ENCODE data around the gene CREBBP.

The CREBBP gene

DNA sequence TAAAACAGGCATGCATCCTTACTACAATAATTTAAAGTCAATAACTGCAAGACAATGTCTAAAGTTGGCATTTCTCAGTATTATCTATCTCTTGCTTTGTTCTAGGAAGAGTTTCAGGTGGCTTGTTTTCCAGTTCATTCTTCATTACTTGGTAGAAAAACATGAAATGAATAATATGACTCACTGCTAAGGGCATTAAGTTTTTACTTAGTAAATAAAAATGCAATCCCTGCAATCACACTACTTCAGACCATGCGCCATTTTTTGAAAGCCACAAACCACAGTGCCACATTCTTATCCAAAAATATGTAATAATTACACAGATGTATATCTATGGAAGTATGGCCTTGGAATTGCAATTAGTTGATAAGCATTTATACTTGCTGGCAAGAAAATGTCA is 55.4 kb downstream of the CREBBP start:
- no peak for DNase-seq (ENCODE audit: low spot score)

DNA sequence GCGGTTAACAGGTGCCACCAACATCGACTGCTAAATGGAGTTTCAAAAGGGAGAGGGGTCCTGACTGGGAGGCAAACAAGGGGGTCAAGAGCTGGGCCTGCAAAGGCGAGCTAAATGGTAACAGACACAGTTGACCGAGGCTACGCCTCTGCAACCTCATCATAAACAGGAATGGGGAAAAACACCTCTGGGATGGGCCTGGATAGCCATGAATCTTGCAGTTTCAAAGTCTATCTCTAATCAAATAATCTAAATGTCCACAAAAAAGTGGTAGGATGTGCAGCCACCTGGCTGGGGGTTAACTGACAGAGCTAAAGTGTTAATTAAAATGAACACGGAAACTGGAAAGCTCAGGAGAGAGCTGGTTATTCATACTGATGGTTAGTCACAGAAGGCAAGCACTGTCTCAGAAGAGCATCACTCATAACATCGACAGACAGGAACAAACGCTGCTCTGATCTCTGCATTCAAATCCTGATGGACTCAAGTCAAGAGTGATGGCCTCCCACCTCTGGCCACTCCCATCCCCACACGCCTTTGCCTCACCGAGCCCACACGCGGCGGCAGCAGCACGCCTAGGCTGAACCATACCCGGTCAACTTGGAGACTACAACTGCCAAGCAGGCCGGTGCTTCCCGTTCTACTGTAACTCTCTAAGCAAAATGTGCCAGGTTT is 56.3 kb downstream of the CREBBP start:
- no peak for DNase-seq (ENCODE audit: low spot score)

DNA sequence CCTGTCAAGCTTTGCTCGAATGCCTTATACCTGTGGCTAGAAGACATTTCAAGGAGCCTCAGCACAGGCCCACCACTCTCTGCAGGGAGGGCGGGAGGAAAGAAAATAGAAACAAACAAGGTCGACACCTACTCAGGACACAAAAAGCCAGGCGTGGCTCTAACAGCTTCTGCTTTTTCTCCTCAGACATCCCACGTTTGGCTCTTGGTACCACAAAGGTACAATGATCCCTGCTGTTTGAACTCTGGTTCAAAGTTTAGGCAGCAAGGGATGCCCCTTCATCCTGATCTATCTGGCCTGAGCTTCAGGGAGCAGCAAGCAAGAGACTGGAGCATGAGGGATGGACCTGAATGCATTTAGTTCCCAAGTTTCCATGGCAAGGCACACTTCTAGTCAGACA is 57.1 kb downstream of the CREBBP start:
- no peak for DNase-seq (ENCODE audit: low spot score)

DNA sequence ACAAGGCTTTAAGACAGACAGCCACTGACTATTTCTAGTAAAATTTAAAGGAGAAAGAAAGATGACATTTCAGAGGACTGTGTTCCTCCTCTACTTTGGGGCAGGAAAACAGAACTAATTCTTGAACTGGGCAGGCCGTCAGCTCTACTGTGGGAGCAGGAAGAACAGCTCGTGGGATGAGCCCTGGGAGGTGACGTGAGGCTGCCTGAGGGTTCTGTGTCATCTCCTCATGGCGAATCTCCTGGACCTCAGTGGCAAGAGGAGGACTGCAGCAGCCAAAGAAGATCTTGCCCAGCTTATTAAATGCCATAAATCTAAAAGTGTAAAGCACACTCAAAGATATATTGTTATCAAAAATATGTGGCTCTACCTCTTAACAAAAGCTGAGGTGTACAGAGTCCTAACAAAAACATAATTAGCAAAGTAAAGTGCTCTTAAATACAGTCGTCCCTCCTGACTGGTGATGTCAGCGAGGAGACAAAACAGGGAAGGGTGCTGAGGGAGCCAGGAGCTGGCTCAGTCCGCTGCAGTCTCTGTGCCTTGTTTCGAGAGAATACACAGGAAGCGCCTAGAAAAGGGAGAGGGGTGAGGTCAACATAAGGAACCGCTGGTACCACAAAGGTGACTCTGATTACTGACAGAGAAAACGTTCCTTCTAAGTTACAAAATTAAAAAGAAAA is 58.0 kb downstream of the CREBBP start:
- DNase-seq (ENCODE audit: low spot score), result no peak

DNA sequence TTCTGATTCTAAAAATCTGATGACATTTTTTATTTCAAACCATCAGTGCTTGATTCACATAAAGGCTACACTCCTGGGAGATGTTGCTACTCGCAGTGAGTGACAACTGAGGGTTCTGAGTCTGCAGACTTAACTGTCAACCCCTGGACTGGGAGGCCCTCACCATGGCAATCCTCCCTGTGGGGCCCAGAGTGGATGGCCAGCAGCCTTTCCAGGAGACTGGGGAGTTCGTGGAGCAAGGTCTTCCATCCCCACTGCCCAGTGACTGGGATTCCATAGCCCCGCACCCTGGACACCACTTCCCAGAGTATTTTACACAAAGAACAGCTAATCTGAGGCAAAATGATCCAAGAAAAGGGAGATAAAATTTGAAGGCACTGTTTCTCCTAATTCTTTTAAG is 59.3 kb downstream of the CREBBP start:
- no peak for DNase-seq (ENCODE audit: low spot score)

DNA sequence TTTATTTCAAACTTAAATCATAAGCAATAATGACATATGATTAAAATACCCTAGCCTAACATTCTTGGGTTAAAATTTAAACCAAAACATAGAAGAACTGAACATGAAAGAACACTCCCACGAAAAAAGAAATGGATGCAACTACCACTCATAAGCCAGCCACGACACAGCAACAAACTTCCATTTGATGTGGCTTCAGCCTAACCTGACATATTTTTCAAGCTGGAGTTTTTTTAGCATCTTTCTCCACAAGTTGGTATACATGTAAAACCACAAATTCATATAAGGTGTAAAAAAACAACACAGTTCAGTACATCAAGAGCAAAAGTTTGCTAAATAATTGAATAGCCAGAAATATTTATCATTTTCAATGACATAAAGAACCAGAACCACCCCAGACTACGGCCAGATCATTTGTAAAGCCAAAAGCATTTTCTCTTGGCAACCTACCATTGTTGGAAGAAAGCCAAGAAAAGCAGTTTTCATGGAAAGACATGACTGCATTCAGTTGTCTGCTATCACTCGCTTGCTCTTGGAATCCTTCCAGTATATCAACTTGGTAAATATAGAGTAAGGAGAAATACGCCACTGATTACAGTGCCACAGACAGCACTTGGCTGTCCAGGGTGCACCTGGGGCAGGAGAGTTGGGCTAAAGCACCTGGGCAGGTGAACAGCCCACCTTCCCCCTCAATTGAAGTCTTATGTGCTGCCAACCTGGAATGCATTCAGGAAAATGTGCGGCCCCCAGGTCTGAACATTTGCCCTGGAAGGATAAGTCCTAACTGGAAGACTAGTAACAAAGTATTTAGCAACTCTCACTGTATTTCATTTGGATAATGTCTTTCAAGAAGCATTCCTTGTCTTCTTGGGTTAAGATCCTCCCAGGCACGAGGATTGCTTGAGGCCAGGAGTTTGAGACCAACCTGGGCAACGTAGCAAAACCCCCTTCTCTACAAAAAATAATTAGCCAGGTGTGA is 60.5 kb downstream of the CREBBP start:
- DNase-seq (ENCODE audit: low spot score), result no peak

DNA sequence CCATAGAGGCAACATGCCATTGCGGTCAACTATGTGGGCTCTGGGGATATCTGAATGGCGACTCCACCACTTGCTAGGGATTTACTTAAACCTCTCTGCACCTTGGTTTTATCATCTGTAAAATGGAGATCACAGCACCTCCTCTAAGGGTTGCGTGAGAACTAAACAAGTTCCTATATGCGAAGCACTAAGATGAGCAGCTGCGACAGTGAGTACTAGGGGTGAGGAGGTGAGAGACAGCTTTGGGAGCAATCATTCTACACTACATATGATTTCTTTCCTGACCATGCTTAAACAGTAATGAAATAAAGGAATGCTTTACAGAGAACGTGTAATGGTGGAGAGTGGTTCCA is 61.4 kb downstream of the CREBBP start:
- no peak for DNase-seq (ENCODE audit: low spot score)

DNA sequence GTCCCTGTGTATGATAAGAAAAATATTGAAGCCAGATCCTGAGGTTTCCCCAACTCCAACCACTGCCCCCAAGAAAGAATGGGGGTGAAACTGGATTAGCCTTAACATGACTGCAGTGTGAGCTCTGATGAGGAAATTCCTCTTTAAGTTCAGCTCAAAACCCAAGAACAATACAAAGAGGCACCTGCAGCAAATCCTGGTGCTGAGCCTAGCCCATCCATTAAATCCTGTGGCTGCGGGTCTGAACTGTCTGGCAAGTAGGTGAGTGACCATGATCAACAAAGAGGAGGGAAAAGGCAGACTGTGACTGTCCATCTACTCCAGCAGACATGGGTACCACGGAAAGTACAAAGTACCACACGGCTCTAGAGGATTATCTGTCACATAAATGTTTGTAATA is 64.2 kb downstream of the CREBBP start:
- DNase-seq (ENCODE audit: low spot score), result no peak

DNA sequence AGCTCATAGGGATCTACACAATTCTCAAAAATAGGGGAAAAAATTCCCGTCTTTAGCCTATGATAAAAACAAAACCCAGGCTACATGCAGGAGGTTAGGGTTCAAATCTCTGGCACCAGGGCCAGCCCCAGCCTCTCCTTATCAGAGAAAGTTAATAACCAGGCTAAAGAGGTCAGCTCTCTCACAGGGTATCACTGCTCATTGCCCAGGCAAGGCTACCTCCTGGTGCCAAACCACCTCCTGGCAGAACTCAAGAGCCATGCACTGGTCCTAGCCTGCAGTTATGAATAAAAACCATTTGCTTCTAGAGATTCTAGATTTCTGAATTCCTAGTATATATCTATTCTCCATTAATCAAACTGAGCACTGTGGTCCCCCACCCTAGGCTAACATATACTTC is 65.8 kb downstream of the CREBBP start:
- DNase-seq (ENCODE audit: low spot score), result no peak

DNA sequence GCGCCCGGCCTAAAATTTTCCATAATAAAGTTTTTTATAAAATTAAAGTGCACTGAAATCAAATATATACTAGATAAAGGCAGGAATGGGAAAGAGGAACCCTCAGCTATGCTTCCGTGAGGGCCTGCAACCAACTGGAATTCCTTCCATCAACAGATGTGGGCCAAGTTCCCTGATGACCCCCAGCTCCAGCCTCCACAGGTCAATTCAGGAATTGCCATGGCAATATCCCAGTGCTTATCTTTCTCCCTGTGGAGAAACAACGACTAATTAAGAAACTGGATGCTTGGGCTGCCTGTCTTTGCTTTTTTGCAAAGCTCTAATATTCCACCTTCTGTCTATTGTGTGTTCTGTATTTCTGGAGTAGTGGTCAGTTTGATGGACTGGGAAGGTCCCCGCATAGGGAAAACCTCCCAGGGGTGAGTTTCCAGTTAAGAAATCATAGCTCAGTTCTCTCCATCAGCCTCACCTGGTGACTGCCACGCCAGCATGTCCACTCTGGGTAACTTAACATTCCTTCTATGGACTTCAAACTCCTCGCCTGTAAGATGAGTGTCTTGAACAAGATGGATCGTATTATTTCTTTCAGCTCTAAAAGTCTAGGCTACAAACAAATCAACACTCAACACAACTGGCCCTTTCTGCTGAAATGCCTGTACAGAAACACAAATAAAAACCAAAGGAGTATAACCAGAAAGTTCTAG is 67.9 kb downstream of the CREBBP start:
- DNase-seq (ENCODE audit: low spot score), result no peak

DNA sequence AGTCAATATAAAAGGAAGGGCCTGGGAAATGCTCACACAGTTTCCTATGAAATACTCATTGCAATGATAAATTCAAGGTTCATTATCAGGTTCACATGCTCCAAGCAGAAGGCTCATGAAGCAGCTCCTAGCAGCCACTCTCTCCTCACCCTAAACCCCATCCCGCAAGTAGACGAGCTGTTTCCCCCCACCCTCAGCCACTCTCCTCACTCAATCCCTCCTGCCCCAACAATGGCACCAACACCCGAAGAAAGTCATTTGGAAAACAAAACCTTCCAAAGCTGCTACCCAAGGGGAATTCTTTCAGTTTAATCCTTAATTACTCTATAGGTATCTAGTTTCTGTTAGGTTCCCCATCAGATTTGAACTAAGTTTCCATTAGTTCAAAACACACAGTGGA is 69.7 kb downstream of the CREBBP start:
- DNase-seq (ENCODE audit: low spot score), result no peak

DNA sequence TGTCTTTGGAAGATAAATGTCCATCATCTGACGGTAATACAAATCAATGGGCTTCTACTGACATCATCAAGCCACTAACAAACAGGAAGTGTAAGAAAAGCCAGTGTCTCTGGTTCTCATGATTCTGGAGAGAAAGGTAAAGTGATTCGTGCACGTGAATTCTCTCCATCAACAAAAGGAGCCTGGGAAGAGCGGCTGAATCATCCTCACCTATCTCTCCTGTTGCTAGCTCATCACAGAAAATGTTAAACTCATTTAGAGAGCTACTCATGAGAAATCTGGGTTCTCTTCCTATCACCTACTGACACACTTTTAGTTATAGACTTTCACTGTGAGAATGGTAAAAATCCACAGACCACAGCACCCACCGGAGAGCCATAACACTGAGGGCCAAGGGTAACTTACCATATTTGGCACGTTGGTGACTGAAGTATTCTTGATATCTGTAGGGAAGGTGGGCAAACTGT is 70.3 kb downstream of the CREBBP start:
- DNase-seq (ENCODE audit: low spot score), result no peak

DNA sequence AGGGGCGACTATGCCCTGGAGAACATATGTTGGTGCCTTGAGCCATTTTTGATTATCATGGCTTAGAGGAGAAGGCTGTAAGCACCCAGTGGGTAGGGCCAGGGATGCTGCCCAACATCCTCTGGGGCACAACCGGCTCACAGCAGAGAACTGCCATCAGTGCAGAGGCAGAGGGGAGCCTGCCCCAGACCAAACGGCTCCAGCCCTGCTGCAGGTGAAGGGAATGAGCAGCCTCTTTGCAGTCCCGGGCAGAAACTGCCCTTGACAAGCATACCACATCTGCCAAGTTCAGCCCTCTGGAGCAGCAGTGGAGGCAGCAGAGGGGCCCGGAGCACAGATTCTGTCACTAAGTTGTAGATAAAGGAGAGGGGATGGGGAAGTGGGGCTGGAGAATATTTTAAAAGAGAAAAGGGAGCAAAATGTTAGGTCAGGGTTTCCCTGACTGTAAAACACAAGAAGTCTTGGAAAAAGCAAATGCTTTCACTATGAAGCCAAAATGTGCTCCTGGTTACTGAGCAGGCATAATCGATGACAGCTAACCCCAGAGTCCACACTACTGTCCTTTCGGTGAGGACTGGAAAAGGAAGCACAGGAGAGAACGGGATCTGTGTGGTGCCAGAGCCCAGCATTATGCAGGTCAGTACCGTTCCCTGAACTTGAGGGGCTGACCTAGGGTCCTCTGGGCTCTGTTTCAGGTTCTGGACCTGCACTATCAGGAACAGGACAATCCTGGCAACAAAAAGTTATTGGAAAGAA is 72.0 kb downstream of the CREBBP start:
- no peak for DNase-seq (ENCODE audit: low spot score)

DNA sequence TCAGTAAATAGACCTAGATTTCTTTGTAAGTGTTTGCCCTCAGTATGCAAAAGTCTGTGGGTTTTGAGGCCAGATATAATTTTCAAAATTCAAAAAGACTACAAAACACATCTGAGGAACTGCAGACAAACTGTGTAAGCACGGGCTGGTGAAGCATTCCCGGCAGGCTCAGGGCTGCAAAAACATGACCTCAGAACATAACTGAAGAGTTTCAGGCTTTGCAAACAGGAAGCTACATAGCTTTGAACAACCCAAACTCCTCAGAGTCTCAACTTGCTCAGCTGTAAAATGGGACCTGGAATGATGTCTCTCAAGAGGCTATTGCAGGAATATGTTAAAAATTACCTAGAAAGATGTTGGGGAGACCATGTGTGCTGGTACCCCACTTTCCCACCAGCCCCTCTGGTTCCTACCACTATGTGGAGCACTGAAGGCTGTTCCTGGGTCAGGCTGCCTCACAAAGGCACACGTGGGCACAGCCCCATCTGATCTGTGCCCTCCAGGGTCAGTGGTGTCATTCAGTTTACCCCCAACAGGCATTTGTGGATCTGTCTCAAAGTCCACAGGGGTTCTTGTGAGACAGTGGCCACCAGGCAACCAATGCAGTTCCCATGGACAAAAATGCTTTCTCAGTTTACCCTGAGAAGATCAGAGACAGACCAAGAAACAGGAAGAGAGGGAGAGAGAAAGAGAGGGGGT is 72.9 kb downstream of the CREBBP start:
- no peak for DNase-seq (ENCODE audit: low spot score)

DNA sequence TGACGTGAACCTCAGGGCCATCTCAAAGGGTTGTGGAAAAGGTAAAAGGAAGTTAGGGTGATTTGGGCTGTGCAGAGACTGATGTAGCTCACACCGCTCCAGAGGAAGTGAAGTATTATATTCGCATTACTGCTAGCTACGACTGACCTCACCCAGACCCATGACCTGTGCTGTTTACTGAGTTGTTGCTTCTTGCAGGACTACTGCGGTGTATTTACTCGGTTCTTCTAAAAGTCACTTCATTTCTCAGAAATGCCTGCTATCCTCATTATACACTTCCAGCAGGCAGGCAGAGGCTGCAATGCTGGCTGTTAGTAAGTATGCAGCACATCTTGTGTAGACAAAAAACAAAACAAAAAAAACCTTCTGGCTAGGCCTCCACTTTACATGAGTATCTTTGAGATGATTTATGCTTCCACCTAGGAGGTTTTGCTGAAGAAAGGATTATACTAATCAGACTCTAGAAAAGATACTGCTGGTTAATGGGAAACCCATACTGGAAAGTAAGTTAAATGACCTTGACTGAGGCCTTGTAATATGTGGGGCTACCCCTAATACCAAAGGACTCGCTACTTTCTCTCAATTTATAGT is 76.0 kb downstream of the CREBBP start:
- no peak for DNase-seq (ENCODE audit: low spot score)

DNA sequence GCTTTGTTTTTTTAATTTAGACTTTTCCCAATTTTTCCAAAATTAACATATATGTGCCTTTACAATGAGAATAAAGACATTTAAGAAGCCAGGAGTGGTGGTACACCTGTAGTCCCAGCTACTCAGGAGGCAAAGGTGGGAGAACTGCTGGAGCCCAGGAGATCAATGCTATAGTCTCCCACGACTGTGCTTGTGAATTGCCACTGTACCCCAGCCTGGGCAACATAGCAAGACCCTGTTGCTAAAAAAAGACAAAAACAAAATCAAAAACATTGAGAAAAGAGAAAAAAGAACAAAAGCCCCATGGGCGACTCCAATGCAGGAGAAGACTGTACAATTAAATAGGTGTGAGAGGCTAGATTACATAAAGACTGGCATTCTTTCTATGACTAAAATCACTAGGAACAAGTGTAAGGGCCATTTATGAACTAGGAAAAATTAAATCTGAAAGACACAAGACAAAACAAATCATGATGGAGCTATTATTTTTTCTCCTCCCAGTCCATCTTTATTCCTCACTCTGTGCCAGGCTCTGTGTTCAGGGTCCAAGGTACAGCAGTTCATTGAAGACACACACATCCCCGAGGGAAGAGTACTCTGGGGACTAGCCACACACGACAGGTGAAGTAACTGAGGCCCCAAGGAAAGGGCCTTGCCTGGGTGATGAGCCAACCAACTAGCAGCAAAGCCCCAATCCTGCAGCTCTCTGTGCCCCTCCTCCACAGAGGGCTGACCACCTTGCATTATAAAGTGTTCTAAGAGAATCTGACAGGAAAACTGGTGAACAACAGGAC is 79.8 kb downstream of the CREBBP start:
- no peak for DNase-seq (ENCODE audit: low spot score)

DNA sequence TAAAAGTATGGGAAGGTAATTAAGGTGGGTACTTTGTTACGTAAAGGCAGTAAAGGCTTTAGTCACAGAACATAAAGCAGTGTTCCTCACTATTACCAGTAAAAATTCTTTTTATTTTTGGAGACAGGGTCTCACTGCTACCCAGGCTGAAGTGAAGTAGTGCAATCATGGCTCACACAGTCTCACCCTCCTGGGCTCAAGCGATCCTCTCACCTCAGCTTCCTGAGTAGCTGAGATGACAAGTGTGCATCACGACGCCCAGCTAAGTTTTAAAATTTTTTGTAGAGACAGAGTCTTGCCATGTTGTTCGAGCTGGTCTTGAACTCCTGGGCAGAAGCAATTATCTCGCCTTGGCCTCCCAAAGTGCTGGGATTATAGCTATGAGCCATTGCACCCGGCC is 80.5 kb downstream of the CREBBP start:
- DNase-seq (ENCODE audit: low spot score), result no peak

DNA sequence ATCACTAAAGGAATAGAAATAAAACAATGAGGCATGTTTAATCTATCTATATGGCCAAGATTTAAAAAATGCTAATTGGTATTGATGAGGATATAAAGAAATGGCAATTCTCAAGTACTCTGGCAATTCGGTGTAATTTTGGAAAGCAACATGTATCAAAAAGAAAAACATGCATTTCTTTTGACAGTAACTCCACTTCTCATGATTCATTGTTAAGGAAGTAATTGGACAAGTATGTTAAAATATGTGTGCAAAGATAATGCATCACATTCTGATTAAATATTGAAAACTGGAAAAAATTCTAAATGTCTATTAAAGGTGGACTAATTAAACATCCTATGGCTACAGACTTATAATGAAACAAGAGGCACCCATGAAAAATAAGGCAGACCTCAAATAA is 81.2 kb downstream of the CREBBP start:
- DNase-seq (ENCODE audit: low spot score), result no peak

DNA sequence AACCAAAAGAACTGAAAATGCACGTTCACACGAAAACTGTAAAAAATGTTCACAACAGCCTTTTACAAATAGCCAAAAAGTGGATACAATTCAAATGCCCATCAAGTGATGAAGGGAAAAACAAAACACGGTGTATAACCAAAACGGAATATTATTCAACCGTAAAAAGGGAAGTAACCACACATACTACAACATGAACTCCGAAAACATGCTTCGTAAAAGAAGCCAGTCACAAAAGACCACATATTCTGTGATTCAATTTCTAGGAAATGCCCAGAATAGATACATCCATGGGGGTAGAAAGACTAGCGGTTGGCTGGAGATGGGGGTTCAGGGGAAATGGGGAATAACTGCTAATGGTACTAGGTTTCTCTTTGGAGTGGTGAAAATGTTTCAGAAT is 81.7 kb downstream of the CREBBP start:
- DNase-seq (ENCODE audit: low spot score), result peak; percentile 24
